SK-N-SH treated with all-trans-retinoic acid at 6 μM for 48 hours (cell line): ENCODE data around the gene RELL1.

Source experiments
- ATAC-seq: fragments of 200-7000 bp; cut with Tn5 transposase; 3 replicates; pipeline ENCODE4 v1.9.1; 2020; ENCODE audit warnings: mild to moderate bottlenecking, moderate library complexity
- ARNTL ChIP-seq: fragments of 450-650 bp; formaldehyde crosslinking; IDR thresholded peaks from 2 replicates; pipeline ENCODE4 v1.5.0; 2020; ENCODE audit warnings: low read depth, mild to moderate bottlenecking, moderate library complexity, borderline replicate concordance
- BACH2 ChIP-seq: fragments of 250-450 bp; sonication (Bioruptor Pico); IDR thresholded peaks from 2 replicates; pipeline ENCODE4 v1.9.0; 2021; ENCODE audit warnings: mild to moderate bottlenecking, borderline replicate concordance
- CREB5 ChIP-seq: fragments of 250-450 bp; sonication (Bioruptor Pico); IDR thresholded peaks from 2 replicates; pipeline ENCODE4 v1.5.1; 2020; ENCODE audit warnings: low read depth, mild to moderate bottlenecking, moderate library complexity
- CSDC2 ChIP-seq: fragments of 250-450 bp; sonication (Bioruptor Pico); IDR thresholded peaks from 2 replicates; pipeline ENCODE4 v1.5.0; 2020; ENCODE audit warnings: mild to moderate bottlenecking, moderate library complexity
- CSRNP3 ChIP-seq: fragments of 250-450 bp; sonication (Bioruptor Pico); IDR thresholded peaks from 2 replicates; pipeline ENCODE4 v1.5.1; 2021; ENCODE audit warnings: mild to moderate bottlenecking, moderate library complexity
- ESRRG ChIP-seq: fragments of 250-450 bp; sonication (Bioruptor Pico); IDR thresholded peaks from 2 replicates; pipeline ENCODE4 v1.6.1; 2021; ENCODE audit warnings: mild to moderate bottlenecking
- GLIS3 ChIP-seq: fragments of 250-450 bp; sonication (Bioruptor Pico); IDR thresholded peaks from 2 replicates; pipeline ENCODE4 v1.5.0; 2020; ENCODE audit warnings: mild to moderate bottlenecking, moderate library complexity
- ISL1 ChIP-seq: fragments of 250-450 bp; sonication (Bioruptor Pico); IDR thresholded peaks from 2 replicates; pipeline ENCODE4 v2.1.2; 2022; ENCODE audit warnings: mild to moderate bottlenecking, moderate library complexity
- OSR1 ChIP-seq: fragments of 250-450 bp; sonication (Bioruptor Pico); IDR thresholded peaks from 2 replicates; pipeline ENCODE4 v1.8.0; 2022; ENCODE audit warnings: moderate library complexity, mild to moderate bottlenecking, inconsistent platforms
- PPARA ChIP-seq: fragments of 250-450 bp; sonication (Bioruptor Pico); IDR thresholded peaks from 2 replicates; pipeline ENCODE4 v1.5.0; 2020; ENCODE audit warnings: mild to moderate bottlenecking, borderline replicate concordance
- RARB ChIP-seq: fragments of 250-450 bp; sonication (Bioruptor Pico); IDR thresholded peaks from 2 replicates; pipeline ENCODE4 v1.8.0; 2021; ENCODE audit warnings: mild to moderate bottlenecking, moderate library complexity
- SNAI2 ChIP-seq: fragments of 250-450 bp; sonication (Bioruptor Pico); IDR thresholded peaks from 2 replicates; pipeline ENCODE4 v1.5.0; 2020; ENCODE audit warnings: mild to moderate bottlenecking, moderate library complexity
- TCF4 ChIP-seq: fragments of 250-450 bp; sonication (Bioruptor Pico); IDR thresholded peaks from 2 replicates; pipeline ENCODE4 v1.8.0; 2021; ENCODE audit warnings: mild to moderate bottlenecking, moderate library complexity, borderline replicate concordance
- TOX ChIP-seq: fragments of 250-450 bp; sonication (Bioruptor Pico); IDR thresholded peaks from 2 replicates; pipeline ENCODE4 v1.8.0; 2021; ENCODE audit warnings: mild to moderate bottlenecking, moderate library complexity, borderline replicate concordance
- TSHZ2 ChIP-seq: fragments of 250-450 bp; sonication (Bioruptor Pico); IDR thresholded peaks from 2 replicates; pipeline ENCODE4 v1.5.0; 2020; ENCODE audit warnings: mild to moderate bottlenecking, moderate library complexity
- ZFP3 ChIP-seq: fragments of 250-450 bp; sonication (Bioruptor Pico); IDR thresholded peaks from 2 replicates; pipeline ENCODE4 v1.5.0; 2020; ENCODE audit warnings: mild to moderate bottlenecking, moderate library complexity
- ZFP30 ChIP-seq: fragments of 450-650 bp; formaldehyde crosslinking; IDR thresholded peaks from 2 replicates; pipeline ENCODE4 v1.5.0; 2022; ENCODE audit warnings: mild to moderate bottlenecking, moderate library complexity
- ZNF565 ChIP-seq: fragments of 450-650 bp; formaldehyde crosslinking; conservative IDR thresholded peaks from 2 replicates; pipeline ENCODE4 v1.5.0; 2020; ENCODE audit warnings: low read depth, mild to moderate bottlenecking, moderate library complexity
- ZNF70 ChIP-seq: fragments of 450-650 bp; formaldehyde crosslinking; IDR thresholded peaks from 2 replicates; pipeline ENCODE4 v1.5.0; 2020; ENCODE audit warnings: mild to moderate bottlenecking, moderate library complexity
- ZNF8 ChIP-seq: fragments of 450-650 bp; formaldehyde crosslinking; IDR thresholded peaks from 2 replicates; pipeline ENCODE4 v1.5.0; 2020; ENCODE audit warnings: mild to moderate bottlenecking, moderate library complexity

The RELL1 gene

GRCh38 chr4:37632836-37633235 lies 53.3 kb downstream of the RELL1 start (continued):
- TF ChIP-seq TSHZ2 (CRISPR knock-in tag): no peak
- no peak for TF ChIP-seq RARB (CRISPR knock-in tag)
- TF ChIP-seq CSDC2: no peak
- TF ChIP-seq ZNF565 (CRISPR knock-in tag): no peak

GRCh38 chr4:37631551-37631950 lies 54.6 kb downstream of the RELL1 start:
- TF ChIP-seq ZNF8 (CRISPR knock-in tag): no peak
- ATAC-seq: no peak

- TF ChIP-seq ZFP30 (CRISPR knock-in tag): no peak
- no peak for TF ChIP-seq GLIS3
- TF ChIP-seq SNAI2 (CRISPR knock-in tag): no peak
- no peak for TF ChIP-seq ZNF8 (CRISPR knock-in tag)
- no peak for TF ChIP-seq TOX (CRISPR knock-in tag)
- TF ChIP-seq ESRRG (CRISPR knock-in tag): no peak
- TF ChIP-seq TSHZ2 (CRISPR knock-in tag): no peak
- no peak for TF ChIP-seq ISL1 (CRISPR knock-in tag)
- no peak for TF ChIP-seq OSR1
- TF ChIP-seq ZNF565 (CRISPR knock-in tag): no peak
- no peak for TF ChIP-seq BACH2
- no peak for TF ChIP-seq TCF4 (CRISPR knock-in tag)
- TF ChIP-seq ARNTL (CRISPR knock-in tag): no peak
- no peak for TF ChIP-seq CREB5 (CRISPR knock-in tag)
- no peak for ATAC-seq
Measured at GRCh38 chr4:37629713-37630112, 56.5 kb downstream of the RELL1 start.

- peak; percentile 99 for ATAC-seq
Measured at GRCh38 chr4:37628977-37629609, 57.1 kb downstream of the RELL1 start.

GRCh38 chr4:37627263-37627662 lies 58.9 kb downstream of the RELL1 start:
- ATAC-seq: no peak
- TF ChIP-seq ZNF8 (CRISPR knock-in tag): no peak
- no peak for TF ChIP-seq OSR1
- no peak for TF ChIP-seq ISL1 (CRISPR knock-in tag)
- TF ChIP-seq TOX (CRISPR knock-in tag): no peak
- no peak for TF ChIP-seq PPARA (CRISPR knock-in tag)
- no peak for TF ChIP-seq TCF4 (CRISPR knock-in tag)
- no peak for TF ChIP-seq ZNF70 (CRISPR knock-in tag)
- TF ChIP-seq BACH2: no peak
- no peak for TF ChIP-seq GLIS3
- TF ChIP-seq SNAI2 (CRISPR knock-in tag): no peak
- no peak for TF ChIP-seq ZFP3
- TF ChIP-seq ZFP30 (CRISPR knock-in tag): no peak
- no peak for TF ChIP-seq TSHZ2 (CRISPR knock-in tag)
- no peak for TF ChIP-seq CSRNP3 (CRISPR knock-in tag)
- no peak for TF ChIP-seq RARB (CRISPR knock-in tag)
- TF ChIP-seq, all 23 proteins: peak for 0

More at GRCh38 chr4:37628977-37629609, 57.1 kb downstream of the RELL1 start:
- TF ChIP-seq BACH2 (no peak), TCF4 (CRISPR knock-in tag) (no peak)
